ENCODE data around the gene IGF1.

Gene IGF1

GRCh38 chr12:102480406-102480805, at the start of gene IGF1:
Gene IGF1, minus strand, starts transcription at chr12:102480563. Its CDS starts 182 bp downstream, at chr12:102480381.
- H3K4me3 ChIP-seq (ENCODE audit: insufficient read length, low read depth), result no peak within 1 kb of the TSS
- no peaks in the 10 kb centered on the region for H3K4me1 ChIP-seq (ENCODE audit: insufficient read depth, insufficient read length)
- H3K27me3 ChIP-seq (ENCODE audit: insufficient read depth, insufficient read length), result no peaks in the 10 kb centered on the region
- TF ChIP-seq SUZ12 (IDR thresholded peaks at IDR 0.05; ENCODE audit: extremely low read depth, insufficient read depth, insufficient read length), result no peak
- no peak for TF ChIP-seq YY1 (IDR thresholded peaks at IDR 0.05; ENCODE audit: insufficient read depth, insufficient read length)
- TF ChIP-seq ZNF274 (IDR thresholded peaks at IDR 0.05; ENCODE audit: low read depth, low read length), result no peak
- no peaks in the 10 kb centered on the region for H3K36me3 ChIP-seq (ENCODE audit: insufficient read depth, insufficient read length, low read length)
- no peak for DNase-seq (ENCODE audit: low read depth, low spot score)
- H3K9me3 ChIP-seq (ENCODE audit: insufficient read depth, low read length), result peaks cover 8% of the 10 kb centered on the region; the same call in 1 of the 2 replicates
- no peak within 1 kb of the TSS for H3K9ac ChIP-seq (ENCODE audit: insufficient read length, low read depth)

- no peaks in the 10 kb centered on the region for H3K27me3 ChIP-seq (ENCODE audit: insufficient read depth, insufficient read length)
- no peak for DNase-seq (ENCODE audit: low read depth, low spot score)
- TF ChIP-seq SUZ12 (IDR thresholded peaks at IDR 0.05; ENCODE audit: extremely low read depth, insufficient read depth, insufficient read length) (no peak), ZNF274 (IDR thresholded peaks at IDR 0.05; ENCODE audit: low read depth, low read length) (no peak), YY1 (IDR thresholded peaks at IDR 0.05; ENCODE audit: insufficient read depth, insufficient read length) (no peak)
- H3K9ac ChIP-seq (ENCODE audit: insufficient read length, low read depth), result no peak overlapping the region
- H3K4me3 ChIP-seq (ENCODE audit: insufficient read length, low read depth), result no peak overlapping the region
- no peaks in the 10 kb centered on the region for H3K4me1 ChIP-seq (ENCODE audit: insufficient read depth, insufficient read length)
- no peaks in the 10 kb centered on the region for H3K36me3 ChIP-seq (ENCODE audit: insufficient read depth, insufficient read length, low read length)
- no peaks in the 10 kb centered on the region for H3K9me3 ChIP-seq (ENCODE audit: insufficient read depth, low read length)
Observed at GRCh38 chr12:102528111-102528510, 47.7 kb upstream of the IGF1 start.

GRCh38 chr12:102527171-102527720, 46.9 kb upstream of the IGF1 start:
- TF ChIP-seq ZNF274 (IDR thresholded peaks at IDR 0.05; ENCODE audit: low read depth, low read length), result no peak

GRCh38 chr12:102526656-102527055, 46.3 kb upstream of the IGF1 start:
- no peak overlapping the region for H3K4me3 ChIP-seq (ENCODE audit: insufficient read length, low read depth)
- TF ChIP-seq YY1 (IDR thresholded peaks at IDR 0.05; ENCODE audit: insufficient read depth, insufficient read length) (no peak), ZNF274 (IDR thresholded peaks at IDR 0.05; ENCODE audit: low read depth, low read length) (no peak), SUZ12 (IDR thresholded peaks at IDR 0.05; ENCODE audit: extremely low read depth, insufficient read depth, insufficient read length) (no peak)
- no peaks in the 10 kb centered on the region for H3K27me3 ChIP-seq (ENCODE audit: insufficient read depth, insufficient read length)
- no peaks in the 10 kb centered on the region for H3K4me1 ChIP-seq (ENCODE audit: insufficient read depth, insufficient read length)
- H3K9ac ChIP-seq (ENCODE audit: insufficient read length, low read depth), result no peak overlapping the region
- no peaks in the 10 kb centered on the region for H3K36me3 ChIP-seq (ENCODE audit: insufficient read depth, insufficient read length, low read length)
- H3K9me3 ChIP-seq (ENCODE audit: insufficient read depth, low read length), result no peaks in the 10 kb centered on the region
- DNase-seq (ENCODE audit: low read depth, low spot score), result no peak

More at GRCh38 chr12:102527171-102527720, 46.9 kb upstream of the IGF1 start:
- H3K9me3 ChIP-seq (ENCODE audit: insufficient read depth, low read length), result no peaks in the 10 kb centered on the region
- H3K4me3 ChIP-seq (ENCODE audit: insufficient read length, low read depth), result no peak overlapping the region
- no peaks in the 10 kb centered on the region for H3K27me3 ChIP-seq (ENCODE audit: insufficient read depth, insufficient read length)
- no peak overlapping the region for H3K9ac ChIP-seq (ENCODE audit: insufficient read length, low read depth)
- no peak for DNase-seq (ENCODE audit: low read depth, low spot score)
- no peaks in the 10 kb centered on the region for H3K4me1 ChIP-seq (ENCODE audit: insufficient read depth, insufficient read length)
- no peaks in the 10 kb centered on the region for H3K36me3 ChIP-seq (ENCODE audit: insufficient read depth, insufficient read length, low read length)

- Histone ChIP-seq H3K4me1 (ENCODE audit: insufficient read depth, insufficient read length) (no peaks in the 10 kb centered on the region), H3K36me3 (ENCODE audit: insufficient read depth, insufficient read length, low read length) (no peaks in the 10 kb centered on the region), H3K9me3 (ENCODE audit: insufficient read depth, low read length) (no peaks in the 10 kb centered on the region), H3K27me3 (ENCODE audit: insufficient read depth, insufficient read length) (no peaks in the 10 kb centered on the region), H3K4me3 (ENCODE audit: insufficient read length, low read depth) (no peak overlapping the region), H3K9ac (ENCODE audit: insufficient read length, low read depth) (no peak overlapping the region)
- TF ChIP-seq YY1 (IDR thresholded peaks at IDR 0.05; ENCODE audit: insufficient read depth, insufficient read length) (no peak), ZNF274 (IDR thresholded peaks at IDR 0.05; ENCODE audit: low read depth, low read length) (no peak), SUZ12 (IDR thresholded peaks at IDR 0.05; ENCODE audit: extremely low read depth, insufficient read depth, insufficient read length) (no peak)
- DNase-seq (ENCODE audit: low read depth, low spot score), result no peak
Observed at GRCh38 chr12:102522768-102523167, 42.4 kb upstream of the IGF1 start.

- no peak overlapping the region for H3K4me3 ChIP-seq (ENCODE audit: insufficient read length, low read depth)
- no peak overlapping the region for H3K9ac ChIP-seq (ENCODE audit: insufficient read length, low read depth)
- no peak for DNase-seq (ENCODE audit: low read depth, low spot score)
- H3K36me3 ChIP-seq (ENCODE audit: insufficient read depth, insufficient read length, low read length), result no peaks in the 10 kb centered on the region
- TF ChIP-seq YY1 (IDR thresholded peaks at IDR 0.05; ENCODE audit: insufficient read depth, insufficient read length) (no peak), ZNF274 (IDR thresholded peaks at IDR 0.05; ENCODE audit: low read depth, low read length) (no peak), SUZ12 (IDR thresholded peaks at IDR 0.05; ENCODE audit: extremely low read depth, insufficient read depth, insufficient read length) (no peak)
- no peaks in the 10 kb centered on the region for H3K27me3 ChIP-seq (ENCODE audit: insufficient read depth, insufficient read length)
- no peaks in the 10 kb centered on the region for H3K9me3 ChIP-seq (ENCODE audit: insufficient read depth, low read length)
- H3K4me1 ChIP-seq (ENCODE audit: insufficient read depth, insufficient read length), result no peaks in the 10 kb centered on the region
Observed at GRCh38 chr12:102521662-102522277, 41.4 kb upstream of the IGF1 start.

- no peak for DNase-seq (ENCODE audit: low read depth, low spot score)
Observed at GRCh38 chr12:102518871-102519270, 38.5 kb upstream of the IGF1 start.

More at GRCh38 chr12:102518871-102519270, 38.5 kb upstream of the IGF1 start:
- H3K9ac ChIP-seq (ENCODE audit: insufficient read length, low read depth), result no peak overlapping the region
- no peaks in the 10 kb centered on the region for H3K9me3 ChIP-seq (ENCODE audit: insufficient read depth, low read length)
- H3K4me1 ChIP-seq (ENCODE audit: insufficient read depth, insufficient read length), result no peaks in the 10 kb centered on the region
- H3K36me3 ChIP-seq (ENCODE audit: insufficient read depth, insufficient read length, low read length), result no peaks in the 10 kb centered on the region
- TF ChIP-seq ZNF274 (IDR thresholded peaks at IDR 0.05; ENCODE audit: low read depth, low read length) (no peak), YY1 (IDR thresholded peaks at IDR 0.05; ENCODE audit: insufficient read depth, insufficient read length) (no peak), SUZ12 (IDR thresholded peaks at IDR 0.05; ENCODE audit: extremely low read depth, insufficient read depth, insufficient read length) (no peak)
- H3K27me3 ChIP-seq (ENCODE audit: insufficient read depth, insufficient read length), result no peaks in the 10 kb centered on the region
- no peak overlapping the region for H3K4me3 ChIP-seq (ENCODE audit: insufficient read length, low read depth)
